ENCODE data around the gene TM7SF3. TPM values are rescaled to one million over a fixed set of nuclear protein-coding genes. Genes with fewer than 3 reads are reported as not detected.

Gene TM7SF3
- total RNA-seq, 3 donors from 2014 or later: 47.6 to 69.9 (median 48.0) TPM

DNA sequence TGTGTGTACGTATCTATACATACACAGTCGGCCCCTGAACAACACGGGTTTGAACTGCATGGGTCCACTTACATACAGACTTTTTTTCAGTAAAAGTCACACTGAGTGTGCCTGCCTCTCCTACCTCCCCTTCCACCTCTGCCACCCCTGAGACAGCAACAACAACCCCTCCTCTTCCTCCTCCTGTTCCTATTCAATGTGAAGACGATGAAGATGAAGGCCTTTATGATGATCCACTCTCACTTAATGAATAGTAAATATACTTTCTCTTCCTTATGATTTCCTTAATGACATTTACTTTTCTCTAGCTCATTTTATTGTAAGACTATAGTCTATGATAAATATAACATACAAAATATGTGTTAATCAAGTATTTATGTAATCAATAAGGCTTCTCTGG lies 25.5 kb downstream of the TM7SF3 start:
- TF ChIP-seq, protein P1, sequence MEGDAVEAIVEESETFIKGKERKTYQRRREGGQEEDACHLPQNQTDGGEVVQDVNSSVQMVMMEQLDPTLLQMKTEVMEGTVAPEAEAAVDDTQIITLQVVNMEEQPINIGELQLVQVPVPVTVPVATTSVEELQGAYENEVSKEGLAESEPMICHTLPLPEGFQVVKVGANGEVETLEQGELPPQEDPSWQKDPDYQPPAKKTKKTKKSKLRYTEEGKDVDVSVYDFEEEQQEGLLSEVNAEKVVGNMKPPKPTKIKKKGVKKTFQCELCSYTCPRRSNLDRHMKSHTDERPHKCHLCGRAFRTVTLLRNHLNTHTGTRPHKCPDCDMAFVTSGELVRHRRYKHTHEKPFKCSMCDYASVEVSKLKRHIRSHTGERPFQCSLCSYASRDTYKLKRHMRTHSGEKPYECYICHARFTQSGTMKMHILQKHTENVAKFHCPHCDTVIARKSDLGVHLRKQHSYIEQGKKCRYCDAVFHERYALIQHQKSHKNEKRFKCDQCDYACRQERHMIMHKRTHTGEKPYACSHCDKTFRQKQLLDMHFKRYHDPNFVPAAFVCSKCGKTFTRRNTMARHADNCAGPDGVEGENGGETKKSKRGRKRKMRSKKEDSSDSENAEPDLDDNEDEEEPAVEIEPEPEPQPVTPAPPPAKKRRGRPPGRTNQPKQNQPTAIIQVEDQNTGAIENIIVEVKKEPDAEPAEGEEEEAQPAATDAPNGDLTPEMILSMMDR (IDR thresholded peaks at IDR 0.05): no peak
- no peaks in the 10 kb centered on the region for H3K9me3 ChIP-seq
- no peak for ATAC-seq
- no peak overlapping the region for H3K4me3 ChIP-seq
- H3K36me3 ChIP-seq (ENCODE audit: low read depth): no peaks in the 10 kb centered on the region
- intact Hi-C loops (cut with DNase I, micrococcal nuclease): no loop called here
- H3K4me1 ChIP-seq (ENCODE audit: low read depth): no peaks in the 10 kb centered on the region
- DNase-seq: no peak

DNA sequence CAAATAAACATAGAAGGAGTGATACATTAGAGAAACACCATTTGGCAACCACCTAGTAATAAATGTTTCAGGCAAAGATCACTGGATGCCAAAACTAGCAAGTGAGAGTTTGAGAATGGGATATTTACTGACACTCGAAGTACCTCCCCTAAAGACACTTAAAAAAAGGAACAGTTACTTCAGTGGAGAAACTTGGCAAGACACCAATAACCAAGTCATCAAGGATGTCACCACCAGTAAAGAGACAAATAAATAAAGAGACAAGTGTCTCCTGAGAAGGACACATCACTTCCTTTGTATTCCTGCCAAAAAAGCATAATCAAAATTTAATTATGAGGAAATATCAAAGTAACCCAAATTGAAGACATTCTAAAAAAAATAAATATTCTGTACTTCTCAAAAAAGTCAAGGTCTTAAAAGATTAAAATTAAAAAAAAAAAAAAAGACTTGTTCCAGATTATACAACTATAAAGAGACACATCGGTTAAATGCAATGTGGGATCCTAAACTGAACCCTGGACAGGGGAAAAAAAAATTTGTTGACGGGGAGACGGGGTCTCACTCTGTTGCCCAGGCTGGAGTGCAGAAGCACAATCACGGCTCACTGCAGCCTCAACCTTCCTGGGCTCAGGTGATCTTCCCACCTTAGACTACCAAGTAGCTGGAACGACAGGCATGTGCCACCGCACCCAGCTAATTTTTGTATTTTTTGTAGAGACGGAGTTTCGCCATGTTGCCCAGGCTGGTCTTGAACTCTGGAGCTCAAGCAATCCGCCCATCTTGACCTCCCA lies 26.4 kb downstream of the TM7SF3 start:
- Histone ChIP-seq H3K36me3 (ENCODE audit: low read depth) (no peaks in the 10 kb centered on the region), H3K9me3 (no peaks in the 10 kb centered on the region), H3K4me3 (no peak overlapping the region), H3K4me1 (ENCODE audit: low read depth) (no peaks in the 10 kb centered on the region)
- intact Hi-C loops (cut with DNase I, micrococcal nuclease): no loop called here
- ATAC-seq: no peak
- TF ChIP-seq, protein P1 (IDR thresholded peaks at IDR 0.05): no peak
- no peak for DNase-seq

DNA sequence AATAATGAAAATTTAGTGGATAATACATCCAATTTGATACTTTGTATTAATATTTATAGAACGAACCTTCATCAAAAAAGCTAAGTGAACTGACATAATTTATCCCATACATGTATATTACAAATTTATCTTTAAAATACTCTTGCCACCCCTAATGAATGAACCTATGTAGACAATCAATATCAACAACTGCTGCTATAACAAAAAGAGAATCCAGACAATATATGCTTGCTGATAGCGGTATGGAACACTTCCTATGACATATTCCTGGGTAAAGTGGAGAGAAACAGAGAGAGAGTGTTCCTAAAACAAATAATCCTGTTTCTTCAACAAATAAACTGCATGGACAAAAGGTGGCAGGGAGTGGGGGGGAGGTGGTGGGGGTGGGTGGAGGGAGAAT lies 31.3 kb downstream of the TM7SF3 start:
- ATAC-seq (no peak), DNase-seq (no peak)
- H3K36me3 ChIP-seq (ENCODE audit: low read depth): no peaks in the 10 kb centered on the region
- H3K4me1 ChIP-seq (ENCODE audit: low read depth): no peaks in the 10 kb centered on the region
- intact Hi-C loops (cut with DNase I, micrococcal nuclease): no loop called here
- no peaks in the 10 kb centered on the region for H3K9me3 ChIP-seq
- H3K4me3 ChIP-seq: no peak overlapping the region
- TF ChIP-seq, protein P1 (IDR thresholded peaks at IDR 0.05): no peak

DNA sequence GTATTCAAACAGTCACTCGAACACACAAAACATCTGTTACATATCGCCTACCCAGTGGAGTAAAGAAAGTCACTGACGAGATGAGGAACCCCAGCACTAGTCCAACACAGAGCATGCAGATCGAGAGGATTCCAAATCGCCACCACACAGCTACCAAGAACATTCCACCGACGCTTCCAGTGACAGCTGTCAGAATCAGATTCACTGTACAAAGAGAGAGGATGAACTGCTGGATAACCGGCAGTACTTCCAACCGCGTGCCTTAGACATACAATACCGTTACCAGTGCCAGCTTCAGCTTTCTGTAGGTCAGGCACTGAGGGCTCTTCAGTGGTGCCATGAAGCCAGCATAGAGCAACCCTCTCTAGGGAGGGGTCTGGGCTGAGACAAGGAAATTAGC lies 34.5 kb downstream of the TM7SF3 start:
- H3K36me3 ChIP-seq (ENCODE audit: low read depth): no peaks in the 10 kb centered on the region
- H3K9me3 ChIP-seq: no peaks in the 10 kb centered on the region
- DNase-seq (no peak), ATAC-seq (no peak)
- intact Hi-C loops (cut with DNase I, micrococcal nuclease): no loop called here
- H3K4me1 ChIP-seq (ENCODE audit: low read depth): no peaks in the 10 kb centered on the region
- TF ChIP-seq, protein P1 (IDR thresholded peaks at IDR 0.05): no peak
- no peak overlapping the region for H3K4me3 ChIP-seq

DNA sequence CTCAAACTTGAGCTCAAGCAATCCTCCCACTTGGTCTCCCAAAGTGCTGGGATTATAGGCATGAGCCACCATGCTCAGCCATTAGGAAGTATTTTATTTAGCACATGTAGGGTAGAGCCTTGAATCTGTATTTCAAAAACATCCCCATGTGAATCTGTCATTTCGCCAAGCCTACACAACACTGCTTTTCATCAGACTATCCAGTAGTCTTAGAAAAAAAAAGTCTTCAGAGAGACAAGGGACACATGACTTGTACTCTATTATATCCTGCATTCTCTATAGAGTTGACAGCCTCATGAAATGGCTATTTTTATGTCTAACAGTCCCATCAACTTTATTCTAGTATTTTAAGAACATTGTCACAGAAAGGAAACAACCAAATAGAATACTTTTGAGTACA lies 35.4 kb downstream of the TM7SF3 start:
- Histone ChIP-seq H3K36me3 (ENCODE audit: low read depth) (no peaks in the 10 kb centered on the region), H3K9me3 (no peaks in the 10 kb centered on the region), H3K4me1 (ENCODE audit: low read depth) (no peaks in the 10 kb centered on the region), H3K4me3 (no peak overlapping the region)
- ATAC-seq: no peak
- TF ChIP-seq, protein P1 (IDR thresholded peaks at IDR 0.05): no peak
- intact Hi-C loops (cut with DNase I, micrococcal nuclease): no loop called here
- no peak for DNase-seq

Measured in mucosa of descending colon (tissue), 3 donors.